HG03135 (cell line): ENCODE measurements around the gene MBP.
"Not testable (repeated sequence)": the region's sequence is repeated elsewhere in the genome, so short reads cannot be mapped to it uniquely, and the experiment has no call there.

Source experiments
- ATAC-seq: cut with Tn5 transposase; IDR thresholded peaks from one replicate; pipeline ENCODE4 v1.9.1; 2021; ENCODE audit warnings: mild to moderate bottlenecking, moderate library complexity; ENCODE audit not compliant: unreplicated experiment

The MBP gene

DNA sequence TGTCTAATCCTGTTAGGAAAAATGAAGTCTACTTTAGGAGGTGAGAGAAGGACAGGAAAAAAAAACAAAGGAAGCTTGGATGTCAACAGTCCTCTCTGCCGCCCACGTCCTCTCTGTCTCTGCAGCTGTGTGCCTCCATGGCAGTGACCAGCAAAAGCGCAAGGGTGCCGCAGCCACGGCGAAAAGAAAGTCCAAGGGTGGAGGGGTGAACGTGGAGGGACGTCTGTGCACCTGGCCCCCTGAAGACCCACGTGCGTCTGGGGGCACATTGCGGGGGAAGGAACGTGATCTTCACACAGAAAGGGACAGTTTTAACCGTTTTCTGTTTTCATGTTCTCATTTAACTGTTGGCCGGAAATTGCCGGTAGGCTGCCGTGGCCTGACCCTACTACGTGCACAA, 152.7 kb downstream of the MBP start:
- no peak for ATAC-seq

DNA sequence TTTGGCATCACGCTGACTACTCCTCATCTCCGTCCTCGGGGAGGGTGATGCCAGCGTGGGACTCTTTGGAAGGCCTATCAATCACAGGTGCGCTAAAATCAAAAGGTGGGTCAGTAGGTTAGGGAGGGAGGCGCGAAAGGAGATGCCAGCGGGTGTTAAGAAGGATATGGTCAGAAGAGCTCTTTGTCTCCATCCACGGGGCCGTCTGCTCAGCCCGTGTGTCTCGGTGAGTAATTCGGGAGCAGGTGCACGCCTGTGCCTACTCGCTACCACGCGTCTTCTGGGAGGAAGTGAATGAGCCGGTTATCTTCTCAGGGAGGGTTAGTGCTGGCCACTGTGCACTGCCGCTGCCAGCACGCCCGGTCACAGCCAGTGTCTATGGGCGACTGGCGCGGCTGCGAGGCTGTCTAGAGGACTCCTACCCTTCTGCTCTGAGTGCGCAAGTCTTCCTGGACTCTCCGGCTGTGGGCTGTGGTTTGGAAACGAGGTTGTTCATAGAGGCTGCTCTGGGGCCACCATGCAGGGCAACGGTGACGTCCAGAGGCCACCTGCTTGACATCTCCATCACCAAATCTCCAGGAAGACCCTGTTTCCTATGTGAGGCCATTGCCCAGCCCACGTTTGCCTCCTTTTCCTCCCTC, 153.4 kb downstream of the MBP start:
- ATAC-seq, result no peak

GRCh38 chr18:76978616-76979015, 154.0 kb downstream of the MBP start:
- no peak for ATAC-seq

DNA sequence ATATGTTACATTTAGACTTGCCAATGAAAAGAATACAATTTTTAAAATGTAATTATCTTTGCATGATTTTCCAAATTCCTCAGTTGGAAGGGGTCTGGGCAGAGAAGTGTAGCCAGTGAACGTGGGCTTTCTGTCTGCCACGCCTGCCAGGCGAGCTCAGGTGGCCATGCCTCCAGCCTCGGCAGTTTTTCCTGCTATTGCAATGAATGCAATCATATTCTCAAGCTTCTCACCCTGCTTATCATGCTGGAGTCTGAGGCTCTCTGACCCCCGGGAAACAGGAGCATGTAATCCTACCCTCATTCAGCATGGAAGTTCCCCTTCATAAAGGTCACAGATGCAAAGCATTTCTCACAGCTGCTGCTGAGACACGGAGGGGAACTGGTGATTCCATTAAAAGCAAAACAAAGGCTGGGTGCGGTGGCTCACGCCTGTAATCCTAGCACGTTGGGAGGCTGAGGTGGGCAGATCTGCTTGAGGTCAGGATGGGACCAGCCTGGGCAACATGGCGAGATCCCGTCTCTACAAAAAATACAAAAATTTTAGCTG, 154.8 kb downstream of the MBP start:
- ATAC-seq, result no peak

DNA sequence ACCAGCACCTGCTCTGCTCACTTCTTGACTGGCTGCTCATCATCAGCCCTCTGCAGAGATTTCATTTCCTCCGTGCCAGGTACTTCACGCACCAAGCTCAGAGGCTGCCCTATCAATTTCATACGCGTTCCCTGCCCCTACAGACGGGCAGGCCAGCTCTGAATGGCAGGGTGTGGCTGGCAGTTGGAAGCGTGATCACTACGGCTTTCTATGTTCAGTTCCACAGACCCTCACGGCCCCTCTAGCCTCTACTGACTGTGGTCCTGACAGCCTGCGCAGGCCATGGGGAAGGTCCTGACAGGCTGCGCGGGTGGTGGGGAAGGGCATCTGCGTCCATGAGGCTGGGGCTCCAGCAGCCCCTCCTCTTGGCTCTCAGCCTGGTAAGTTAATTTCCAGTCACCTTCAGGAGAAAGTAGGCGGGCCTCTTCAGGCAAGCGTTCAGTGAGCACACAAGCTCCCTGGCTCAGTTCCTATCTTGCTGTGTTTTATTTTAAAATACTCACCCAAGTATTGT, 155.4 kb downstream of the MBP start:
- ATAC-seq, result no peak

GRCh38 chr18:76975577-76976110, 156.9 kb downstream of the MBP start:
- no peak for ATAC-seq

GRCh38 chr18:76974386-76974785, 158.2 kb downstream of the MBP start:
- ATAC-seq, result no peak

GRCh38 chr18:76973520-76974266, 158.9 kb downstream of the MBP start:
- no peak for ATAC-seq

DNA sequence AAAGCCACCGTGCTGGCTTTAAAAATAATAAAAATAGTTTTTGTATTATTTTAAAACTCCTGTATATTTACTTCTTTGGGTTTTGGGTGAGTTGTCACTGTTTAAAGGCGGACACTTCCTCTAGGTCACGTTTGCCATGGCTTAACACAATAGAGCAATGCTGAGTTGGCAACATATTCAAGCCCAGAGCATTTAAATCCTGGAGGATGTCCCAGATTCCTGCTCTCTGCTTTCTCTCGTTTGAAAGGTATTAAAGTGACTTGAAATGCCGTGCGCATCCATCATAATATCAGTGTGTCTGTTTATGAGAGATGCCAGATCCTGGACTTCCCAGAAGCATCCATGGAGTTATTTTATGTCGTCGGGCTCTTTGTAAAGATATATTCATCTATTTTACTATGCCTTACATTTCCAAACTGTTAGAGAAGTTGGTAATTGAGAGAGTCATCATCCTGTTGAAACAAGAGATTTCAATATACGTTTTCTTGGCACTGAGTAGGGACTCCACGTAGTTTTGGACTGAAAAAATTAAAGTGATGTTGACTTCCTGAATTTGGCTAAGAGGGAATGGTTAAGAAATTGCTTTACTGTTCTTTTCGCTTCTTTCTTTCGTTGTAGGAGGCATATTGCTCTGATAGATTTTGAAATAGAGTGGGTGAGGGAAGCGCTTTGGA, 159.6 kb downstream of the MBP start:
- no peak for ATAC-seq

DNA sequence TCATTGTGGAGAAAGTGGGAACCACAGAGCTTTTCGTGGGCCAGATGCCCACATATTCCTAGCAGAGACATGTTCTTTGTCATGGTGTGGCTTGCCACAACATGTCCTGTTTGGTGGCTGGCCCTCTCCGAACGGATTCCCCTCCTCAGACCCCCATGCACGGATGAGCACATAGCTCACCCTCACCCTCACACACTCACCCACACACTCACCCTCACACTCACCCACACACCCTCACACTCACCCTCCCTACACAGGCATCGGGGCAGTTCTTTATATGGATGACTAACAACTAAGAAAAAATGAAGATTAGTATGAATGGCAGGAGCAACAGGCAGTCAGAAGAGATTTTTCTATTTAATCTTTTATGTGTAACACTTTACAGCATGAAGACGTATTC, 160.3 kb downstream of the MBP start:
- ATAC-seq, result no peak

GRCh38 chr18:76970770-76971559, 161.6 kb downstream of the MBP start:
- ATAC-seq, result no peak

- ATAC-seq, result no peak
Observed at GRCh38 chr18:76967721-76968472, 164.7 kb downstream of the MBP start.

DNA sequence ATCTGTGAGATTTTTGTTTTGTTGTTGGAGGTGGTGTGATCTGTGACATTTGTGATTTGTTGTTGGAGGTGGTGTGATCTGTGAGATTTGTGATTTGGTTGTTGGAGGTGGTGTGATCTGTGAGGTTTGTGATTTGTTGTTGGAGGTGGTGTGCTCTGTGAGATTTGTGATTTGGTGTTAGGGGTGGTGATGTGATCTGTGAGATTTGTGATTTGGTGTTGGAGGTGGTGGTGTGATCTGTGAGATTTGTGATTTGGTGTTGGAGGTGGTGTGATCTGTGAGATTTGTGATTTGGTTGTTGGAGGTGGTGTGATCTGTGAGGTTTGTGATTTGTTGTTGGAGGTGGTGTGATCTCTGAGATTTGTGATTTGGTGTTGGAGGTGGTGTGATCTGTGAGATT, 165.3 kb downstream of the MBP start:
- not testable (repeated sequence) for ATAC-seq

- ATAC-seq, result peak; percentile 51
Observed at GRCh38 chr18:76965555-76966151, 166.9 kb downstream of the MBP start.

GRCh38 chr18:76963936-76964335, 168.6 kb downstream of the MBP start:
- peak; percentile 66 for ATAC-seq

GRCh38 chr18:76962851-76963250, 169.7 kb downstream of the MBP start:
- no peak for ATAC-seq

DNA sequence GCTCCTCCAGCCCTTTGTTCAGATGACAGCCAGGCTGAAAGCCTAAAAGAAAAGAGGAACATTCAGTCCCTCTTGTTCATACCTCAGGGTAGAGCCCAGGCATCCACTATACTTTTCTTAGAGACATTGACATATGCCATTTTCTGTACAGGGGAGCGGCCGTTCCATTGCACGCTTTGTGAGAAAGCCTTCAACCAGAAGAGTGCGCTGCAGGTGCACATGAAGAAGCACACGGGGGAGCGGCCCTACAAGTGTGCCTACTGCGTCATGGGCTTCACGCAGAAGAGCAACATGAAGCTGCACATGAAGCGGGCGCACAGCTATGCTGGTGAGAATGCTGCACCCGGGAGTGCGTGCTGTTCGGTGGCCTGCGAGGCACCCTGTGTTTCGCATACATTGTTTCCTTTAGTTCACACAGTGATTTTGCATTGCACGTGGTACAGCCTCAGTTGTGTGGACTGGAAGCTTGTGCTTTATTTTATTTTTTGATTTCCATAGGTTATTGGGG, 172.0 kb downstream of the MBP start:
- ATAC-seq, result no peak

DNA sequence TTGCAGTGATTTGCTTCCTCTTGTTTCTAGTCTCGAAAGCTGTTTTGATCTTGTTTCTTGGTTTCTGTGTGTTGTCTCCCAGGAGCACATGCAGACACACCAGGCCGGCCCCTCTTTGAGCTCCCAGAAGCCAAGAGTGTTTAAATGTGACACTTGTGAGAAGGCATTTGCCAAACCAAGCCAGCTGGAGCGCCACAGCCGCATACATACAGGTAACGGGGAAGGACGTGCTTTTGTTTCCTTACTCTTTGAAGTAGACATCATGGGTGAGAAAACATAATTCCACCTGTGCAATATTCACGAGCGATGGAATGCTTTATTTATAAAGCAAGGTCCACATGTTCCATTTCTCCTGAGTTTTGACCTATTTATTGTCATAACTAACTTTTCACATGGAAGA, 173.0 kb downstream of the MBP start:
- ATAC-seq, result no peak

DNA sequence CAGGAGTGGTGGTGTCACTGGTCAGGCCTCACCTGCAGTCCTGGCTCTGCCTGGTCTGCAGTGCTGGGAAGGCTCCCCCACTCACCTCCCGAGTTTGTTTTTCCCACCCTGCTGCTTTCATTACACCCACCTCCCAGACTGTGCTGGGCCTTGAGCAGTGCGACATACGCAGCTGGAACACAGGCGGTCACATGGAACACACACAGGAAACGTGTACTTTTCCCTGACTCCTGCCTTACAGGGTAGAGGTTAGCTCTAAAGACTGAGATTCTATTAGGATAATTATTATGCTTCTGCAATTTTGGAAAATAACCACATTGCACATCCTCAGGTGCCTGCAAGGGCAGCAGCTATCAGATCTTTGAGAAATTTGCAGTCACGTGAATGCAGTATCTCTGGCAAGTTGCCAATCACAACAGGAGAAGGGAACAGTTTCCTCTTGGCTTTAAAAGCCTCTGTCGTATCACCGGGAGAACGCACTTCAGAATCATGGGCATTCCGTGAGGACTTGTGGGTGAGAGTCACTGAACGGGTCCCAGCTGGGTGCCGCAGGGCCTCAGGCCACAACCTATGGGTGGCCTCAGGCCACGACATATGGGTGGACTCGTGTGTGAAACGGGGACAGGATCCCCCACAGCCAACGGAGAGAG, 173.8 kb downstream of the MBP start:
- no peak for ATAC-seq
